ENCODE data around the gene OR9A2.
"Not testable (repeated sequence)": the region's sequence is repeated elsewhere in the genome, so short reads cannot be mapped to it uniquely, and the experiment has no call there.

The OR9A2 gene

DNA sequence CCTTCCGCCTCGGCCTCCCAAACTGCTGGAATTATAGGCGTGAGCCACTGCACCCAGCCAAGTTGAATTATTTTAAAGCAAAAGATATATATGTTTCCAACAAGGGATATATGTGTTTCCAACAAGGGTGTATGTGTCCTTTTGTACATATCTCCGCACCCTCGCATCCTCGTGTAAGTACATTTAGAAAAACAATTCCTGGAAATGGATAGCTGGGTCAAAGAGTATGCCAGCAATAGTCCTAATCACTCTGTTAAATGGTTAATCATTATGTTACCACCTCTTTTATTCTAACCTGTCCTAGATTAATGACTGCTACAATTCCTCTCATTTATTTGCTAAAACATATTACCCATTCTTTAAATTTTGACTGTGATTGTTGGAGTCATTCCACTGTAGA lies 28.0 kb downstream of the OR9A2 start:
- no peak for DNase-seq (ENCODE audit: low read depth)
- no peak overlapping the region for H3K4me3 ChIP-seq (ENCODE audit: control insufficient read depth, low read depth, low read length)
- TF ChIP-seq, protein P1, sequence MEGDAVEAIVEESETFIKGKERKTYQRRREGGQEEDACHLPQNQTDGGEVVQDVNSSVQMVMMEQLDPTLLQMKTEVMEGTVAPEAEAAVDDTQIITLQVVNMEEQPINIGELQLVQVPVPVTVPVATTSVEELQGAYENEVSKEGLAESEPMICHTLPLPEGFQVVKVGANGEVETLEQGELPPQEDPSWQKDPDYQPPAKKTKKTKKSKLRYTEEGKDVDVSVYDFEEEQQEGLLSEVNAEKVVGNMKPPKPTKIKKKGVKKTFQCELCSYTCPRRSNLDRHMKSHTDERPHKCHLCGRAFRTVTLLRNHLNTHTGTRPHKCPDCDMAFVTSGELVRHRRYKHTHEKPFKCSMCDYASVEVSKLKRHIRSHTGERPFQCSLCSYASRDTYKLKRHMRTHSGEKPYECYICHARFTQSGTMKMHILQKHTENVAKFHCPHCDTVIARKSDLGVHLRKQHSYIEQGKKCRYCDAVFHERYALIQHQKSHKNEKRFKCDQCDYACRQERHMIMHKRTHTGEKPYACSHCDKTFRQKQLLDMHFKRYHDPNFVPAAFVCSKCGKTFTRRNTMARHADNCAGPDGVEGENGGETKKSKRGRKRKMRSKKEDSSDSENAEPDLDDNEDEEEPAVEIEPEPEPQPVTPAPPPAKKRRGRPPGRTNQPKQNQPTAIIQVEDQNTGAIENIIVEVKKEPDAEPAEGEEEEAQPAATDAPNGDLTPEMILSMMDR (conservative IDR thresholded peaks at IDR 0.05; ENCODE audit: control insufficient read depth, insufficient read depth, low read depth, low read length): no peak

DNA sequence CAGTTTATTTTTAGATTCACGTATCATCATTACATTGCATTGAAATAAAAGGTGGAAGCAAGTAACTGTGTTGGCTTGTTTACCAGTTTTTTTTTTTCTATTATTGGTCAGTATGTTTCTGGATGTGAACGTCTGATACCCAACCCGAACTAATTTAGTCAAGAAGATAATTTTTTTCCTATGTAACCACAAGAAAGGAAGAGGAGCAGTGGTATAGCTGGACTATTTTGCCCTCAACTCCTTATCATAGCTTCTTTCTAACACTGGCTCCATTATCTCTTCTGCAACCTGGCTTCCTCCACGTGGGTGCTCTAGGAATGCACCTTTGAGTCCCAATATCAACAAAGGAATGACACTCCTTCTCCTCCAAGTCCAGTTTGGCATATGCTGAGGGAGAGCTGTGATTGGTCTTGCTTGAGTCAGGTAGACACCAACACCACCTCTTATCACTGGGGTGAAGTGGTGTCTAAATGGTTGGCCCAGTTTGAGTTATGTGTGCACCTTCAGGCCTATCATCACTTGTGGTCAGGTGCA lies 29.4 kb downstream of the OR9A2 start:
- no peak for DNase-seq (ENCODE audit: low read depth)
- H3K4me3 ChIP-seq (ENCODE audit: control insufficient read depth, low read depth, low read length): no peak overlapping the region
- TF ChIP-seq, protein P1 (conservative IDR thresholded peaks at IDR 0.05; ENCODE audit: control insufficient read depth, insufficient read depth, low read depth, low read length): no peak

DNA sequence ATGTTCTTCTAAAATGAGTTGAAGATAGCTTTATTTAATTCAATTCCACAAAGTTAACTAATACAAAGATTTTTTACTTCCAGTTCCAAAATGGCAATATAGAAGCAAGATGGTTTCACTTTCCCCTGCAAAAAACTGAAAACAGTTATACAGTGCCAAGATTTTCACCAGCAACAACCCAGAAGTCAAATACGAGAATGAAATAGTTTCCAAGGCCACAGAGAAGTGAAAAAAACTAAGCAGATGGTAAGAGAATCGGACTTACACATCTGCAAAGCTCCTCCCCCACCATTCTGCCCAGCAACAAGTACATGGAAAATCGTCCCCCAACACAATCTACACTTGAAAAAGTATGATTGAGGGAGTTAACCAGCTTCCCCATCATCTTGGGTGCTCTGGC lies 34.5 kb downstream of the OR9A2 start:
- TF ChIP-seq, protein P1 (conservative IDR thresholded peaks at IDR 0.05; ENCODE audit: control insufficient read depth, insufficient read depth, low read depth, low read length): no peak
- no peak for DNase-seq (ENCODE audit: low read depth)
- no peak overlapping the region for H3K4me3 ChIP-seq (ENCODE audit: control insufficient read depth, low read depth, low read length)

DNA sequence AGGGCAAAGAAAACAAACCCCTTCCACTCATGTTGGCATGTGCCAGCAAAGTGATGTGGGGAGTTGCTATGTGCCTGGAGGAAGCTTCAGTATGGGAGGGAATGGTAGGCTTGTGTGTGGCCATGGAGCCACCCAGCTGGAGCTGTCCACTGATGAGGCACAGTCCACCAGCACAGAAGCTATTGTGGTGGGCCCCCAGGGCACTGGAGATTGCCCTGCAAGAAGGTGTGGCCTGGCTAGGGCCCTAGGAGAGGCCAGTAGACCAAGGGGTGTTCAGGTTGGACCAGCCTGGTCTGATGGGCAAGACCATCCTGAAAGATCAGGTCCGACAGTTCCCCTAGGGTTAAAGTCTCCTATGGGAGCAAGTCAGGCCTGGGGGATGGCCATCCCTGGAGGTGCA lies 42.6 kb downstream of the OR9A2 start:
- TF ChIP-seq, protein P1 (conservative IDR thresholded peaks at IDR 0.05; ENCODE audit: control insufficient read depth, insufficient read depth, low read depth, low read length): no peak
- H3K4me3 ChIP-seq (ENCODE audit: control insufficient read depth, low read depth, low read length): no peak overlapping the region
- DNase-seq (ENCODE audit: low read depth): no peak

DNA sequence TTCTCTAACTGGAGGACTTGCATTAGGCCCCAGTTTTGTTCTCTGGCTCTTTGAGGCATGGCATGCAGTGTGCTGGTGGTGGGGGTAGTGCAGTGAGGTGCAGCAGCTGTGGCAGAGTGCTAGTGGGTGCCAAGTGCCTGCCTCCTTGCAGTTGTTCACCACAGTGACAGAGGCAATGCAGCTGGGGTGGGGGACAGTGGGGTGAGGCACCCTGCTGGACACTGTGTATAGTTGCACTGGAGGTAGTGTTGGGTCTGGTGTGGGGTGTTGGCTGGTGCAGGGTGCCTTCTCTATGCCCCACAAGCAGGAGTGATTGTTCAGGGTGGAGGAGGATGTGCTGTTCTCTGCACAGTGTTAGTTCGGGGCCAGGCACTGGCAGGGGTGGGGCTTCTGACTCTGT lies 43.1 kb downstream of the OR9A2 start:
- no peak overlapping the region for H3K4me3 ChIP-seq (ENCODE audit: control insufficient read depth, low read depth, low read length)
- no peak for DNase-seq (ENCODE audit: low read depth)
- TF ChIP-seq, protein P1 (conservative IDR thresholded peaks at IDR 0.05; ENCODE audit: control insufficient read depth, insufficient read depth, low read depth, low read length): no peak

DNA sequence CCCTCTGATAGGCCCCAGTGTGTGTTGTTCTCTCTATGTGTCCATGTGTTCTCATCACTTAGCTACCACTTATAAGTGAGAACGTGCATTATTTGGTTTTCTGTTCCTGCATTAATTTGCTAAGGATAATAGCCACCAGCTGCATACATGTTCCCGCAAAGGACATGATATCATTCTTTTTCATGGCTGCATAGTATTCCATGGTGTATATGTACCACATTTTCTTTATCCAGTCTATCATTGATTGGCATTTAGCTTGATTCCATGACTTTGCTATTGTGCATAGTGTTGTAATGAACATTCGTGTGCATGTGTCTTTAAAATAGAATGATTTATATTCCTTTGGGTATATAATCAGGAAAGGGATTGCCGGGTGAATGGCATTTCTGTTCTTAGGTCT lies 48.5 kb downstream of the OR9A2 start:
- DNase-seq (ENCODE audit: low read depth): not testable (repeated sequence)

More for the DNA sequence above, 48.5 kb downstream of the OR9A2 start:
- H3K4me3 ChIP-seq (ENCODE audit: control insufficient read depth, low read depth, low read length): not testable (repeated sequence)

All from fibroblast of mammary gland (primary cell).